ENCODE results near the gene LUZP2.

Gene LUZP2

GRCh38 chr11:24664399-24664798 lies 167.5 kb downstream of the LUZP2 start:
- TF ChIP-seq CTCF (conservative IDR thresholded peaks at IDR 0.05; ENCODE audit: low read depth, low read length), result no peak
- DNase-seq (ENCODE audit: low read depth), result no peak

GRCh38 chr11:24667353-24667968 lies 170.6 kb downstream of the LUZP2 start:
- no peak for DNase-seq (ENCODE audit: low read depth)
- no peak overlapping the region for H3K4me3 ChIP-seq (ENCODE audit: low read length)
- TF ChIP-seq CTCF (conservative IDR thresholded peaks at IDR 0.05; ENCODE audit: low read depth, low read length), result no peak

More at GRCh38 chr11:24664399-24664798, 167.5 kb downstream of the LUZP2 start:
- no peak overlapping the region for H3K4me3 ChIP-seq (ENCODE audit: low read length)

GRCh38 chr11:24678703-24679348 lies 182.0 kb downstream of the LUZP2 start:
- no peak for TF ChIP-seq CTCF (conservative IDR thresholded peaks at IDR 0.05; ENCODE audit: low read depth, low read length)
- H3K4me3 ChIP-seq (ENCODE audit: low read length), result no peak overlapping the region
- DNase-seq (ENCODE audit: low read depth), result no peak

- H3K4me3 ChIP-seq (ENCODE audit: low read length), result no peak overlapping the region
- DNase-seq (ENCODE audit: low read depth), result no peak
- no peak for TF ChIP-seq CTCF (conservative IDR thresholded peaks at IDR 0.05; ENCODE audit: low read depth, low read length)
Measured at GRCh38 chr11:24679821-24680351, 183.0 kb downstream of the LUZP2 start.

GRCh38 chr11:24683583-24683982 lies 186.7 kb downstream of the LUZP2 start:
- no peak overlapping the region for H3K4me3 ChIP-seq (ENCODE audit: low read length)

GRCh38 chr11:24685821-24686220 lies 189.0 kb downstream of the LUZP2 start:
- no peak overlapping the region for H3K4me3 ChIP-seq (ENCODE audit: low read length)
- TF ChIP-seq CTCF (conservative IDR thresholded peaks at IDR 0.05; ENCODE audit: low read depth, low read length), result no peak
- no peak for DNase-seq (ENCODE audit: low read depth)

More at GRCh38 chr11:24683583-24683982, 186.7 kb downstream of the LUZP2 start:
- no peak for TF ChIP-seq CTCF (conservative IDR thresholded peaks at IDR 0.05; ENCODE audit: low read depth, low read length)
- no peak for DNase-seq (ENCODE audit: low read depth)

Data from retinal pigment epithelial cell (primary cell).